Hypothalamus (tissue), 51 donors: ENCODE data around the gene SH3PXD2B.
"Not testable (repeated sequence)": the region's sequence is repeated elsewhere in the genome, so short reads cannot be mapped to it uniquely, and the experiment has no call there.

ENCODE experiments used
- DNase-seq, 51 donors: peaks; one replicate each; lab custom pipeline; 2025; lab: John Stamatoyannopoulos, UW

The SH3PXD2B gene

DNA sequence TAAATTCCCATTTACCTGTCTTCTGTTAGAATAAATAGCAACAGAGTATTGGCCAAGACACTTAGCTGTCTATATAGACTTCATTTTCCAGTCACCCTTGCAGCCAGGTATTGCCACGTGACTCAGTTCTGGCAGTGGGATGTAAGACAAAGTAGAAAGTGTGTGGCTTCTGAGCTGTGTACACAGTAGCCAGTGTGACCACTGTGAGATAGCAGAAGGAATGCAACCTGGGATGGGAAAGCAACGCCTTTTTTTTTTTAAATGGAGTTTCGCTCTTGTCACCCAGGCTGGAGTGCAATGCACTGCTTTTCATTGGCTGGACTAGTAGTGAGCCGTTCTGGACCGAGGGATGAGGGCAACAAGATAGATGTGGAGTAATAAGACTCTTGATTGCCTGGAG lies 106.2 kb downstream of the SH3PXD2B start:
- DNase-seq = no peak

GRCh38 chr5:172347496-172348052 lies 106.8 kb downstream of the SH3PXD2B start:
- DNase-seq = peak in 5 of 51 donors; percentile 8 to 54 (median 28)

DNA sequence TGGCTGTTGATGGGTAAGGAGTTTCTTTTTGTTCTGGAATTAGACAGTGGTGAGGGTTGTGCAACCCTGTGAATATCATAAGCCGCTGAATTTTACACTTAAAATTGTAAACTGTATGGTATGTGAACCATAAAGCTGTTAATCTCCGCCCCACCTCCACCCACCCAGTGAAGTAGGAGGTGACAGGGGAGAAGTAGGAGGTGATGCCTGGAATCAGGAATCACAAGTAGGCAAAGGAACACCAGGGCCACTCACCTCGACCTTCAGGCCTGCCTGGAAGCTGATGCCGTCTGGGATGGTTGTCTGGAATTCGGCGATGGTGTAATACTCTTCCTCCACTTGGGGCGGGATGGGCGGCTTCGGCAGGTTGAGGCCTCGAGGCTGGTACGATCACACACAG lies 108.4 kb downstream of the SH3PXD2B start:
- DNase-seq = no peak

DNA sequence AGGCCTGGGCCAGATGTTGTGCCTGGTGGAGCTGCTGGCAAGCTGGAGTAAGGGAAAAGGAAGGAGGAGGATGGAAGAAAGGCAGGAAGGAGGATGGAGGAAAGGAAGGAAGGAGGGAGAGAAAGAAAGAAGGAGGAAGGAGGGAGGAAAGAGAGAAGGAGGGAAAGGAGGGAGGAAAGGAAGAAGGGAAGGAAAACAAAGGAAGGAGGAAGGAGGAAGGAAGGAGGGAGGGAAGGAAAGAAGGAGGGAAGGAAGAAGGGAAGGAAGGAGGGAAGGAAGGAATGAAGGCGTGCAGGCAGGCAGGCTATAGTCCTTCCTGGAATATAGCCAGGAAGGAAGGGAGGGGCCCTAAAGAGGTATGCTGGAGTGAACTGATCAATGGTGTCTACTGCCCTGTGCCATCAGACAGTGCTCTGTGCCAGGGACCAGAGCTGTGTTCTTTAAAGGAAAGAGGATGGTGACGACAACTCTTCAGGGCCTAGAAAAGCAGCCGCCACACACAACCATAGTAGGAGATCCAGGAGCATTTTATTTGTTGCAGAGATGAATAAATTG lies 109.4 kb downstream of the SH3PXD2B start:
- no peak for DNase-seq

DNA sequence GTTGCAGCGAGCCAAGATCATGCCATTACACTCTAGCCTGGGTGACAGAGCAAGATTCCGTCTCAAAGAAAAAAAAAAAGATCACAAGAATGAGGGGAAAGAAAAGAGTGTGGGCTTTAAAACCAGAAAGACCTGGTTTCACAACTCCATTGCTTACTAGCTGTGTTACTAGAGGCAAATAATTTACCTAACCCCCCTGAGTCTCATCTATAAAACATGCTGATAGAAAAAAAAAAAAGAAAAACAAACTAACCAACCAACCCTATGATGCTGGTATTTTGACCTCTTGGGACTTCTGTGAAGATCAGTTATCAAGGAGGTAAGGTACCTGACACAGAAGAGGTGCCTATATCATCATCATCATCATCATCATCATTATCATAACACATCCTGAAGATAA lies 110.6 kb downstream of the SH3PXD2B start:
- no peak for DNase-seq

DNA sequence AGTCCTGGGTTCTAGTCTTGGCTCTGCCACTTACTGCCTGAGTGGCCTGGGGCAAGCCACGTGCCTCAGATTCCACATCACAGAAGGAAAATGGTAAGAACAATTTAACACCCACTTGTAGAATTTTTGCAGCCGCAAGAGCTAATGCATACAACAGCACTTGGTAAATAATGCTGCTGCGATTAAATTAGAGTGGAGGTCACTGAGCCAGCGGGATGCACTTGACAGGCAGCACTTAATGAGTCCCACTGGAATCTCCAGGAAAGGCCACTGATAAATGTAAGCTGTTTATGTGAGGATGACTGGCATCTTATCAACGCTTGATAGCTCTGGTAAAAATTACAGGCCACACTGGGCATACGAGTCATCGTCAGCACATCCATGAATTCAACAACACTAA lies 111.4 kb downstream of the SH3PXD2B start:
- no peak for DNase-seq

DNA sequence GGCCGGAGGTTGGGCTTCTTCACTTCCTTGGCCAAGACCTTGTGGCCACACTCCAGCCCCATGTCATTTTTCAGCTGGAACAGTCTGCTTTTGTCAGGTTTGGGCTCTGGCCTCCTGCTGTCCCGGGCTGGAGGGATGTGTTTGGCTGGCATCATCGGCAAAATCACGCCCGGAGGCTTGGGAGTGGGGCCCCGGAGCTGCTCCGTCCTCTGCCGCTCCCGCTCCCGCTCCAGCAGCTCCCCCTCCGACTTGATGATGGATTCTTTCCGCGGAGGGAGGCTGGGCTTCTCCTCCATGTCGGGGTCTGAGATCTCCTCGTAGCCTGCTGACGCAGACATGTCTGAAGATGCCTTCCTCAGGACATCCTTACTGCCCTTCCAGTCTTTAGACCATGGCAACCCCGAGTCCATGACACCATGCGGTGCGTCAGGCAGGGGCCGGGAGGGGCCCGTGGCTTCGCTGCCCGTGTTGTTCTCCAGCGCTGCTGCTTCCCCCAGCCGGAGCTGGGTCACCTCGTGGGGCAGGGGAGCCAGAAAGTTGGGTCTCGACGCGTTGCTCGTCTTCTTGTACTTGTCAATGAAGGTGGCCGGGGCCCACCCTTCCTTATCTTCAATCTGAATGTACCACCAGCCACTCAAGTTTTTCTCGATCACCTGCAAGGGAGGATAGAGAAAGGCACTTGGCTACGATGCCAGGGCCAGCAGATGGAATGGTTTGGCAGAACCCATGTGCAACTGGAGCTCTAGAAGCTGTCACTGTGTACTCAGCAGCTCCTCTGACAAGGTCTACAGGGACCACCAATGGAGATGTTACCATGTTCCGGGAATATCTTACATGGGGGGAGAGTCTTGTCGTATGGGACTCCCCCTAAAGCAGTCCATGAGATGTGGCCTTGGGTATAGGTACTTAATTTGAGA lies 114.8 kb downstream of the SH3PXD2B start:
- DNase-seq = no peak

GRCh38 chr5:172336676-172337285 lies 117.5 kb downstream of the SH3PXD2B start:
- no peak for DNase-seq

DNA sequence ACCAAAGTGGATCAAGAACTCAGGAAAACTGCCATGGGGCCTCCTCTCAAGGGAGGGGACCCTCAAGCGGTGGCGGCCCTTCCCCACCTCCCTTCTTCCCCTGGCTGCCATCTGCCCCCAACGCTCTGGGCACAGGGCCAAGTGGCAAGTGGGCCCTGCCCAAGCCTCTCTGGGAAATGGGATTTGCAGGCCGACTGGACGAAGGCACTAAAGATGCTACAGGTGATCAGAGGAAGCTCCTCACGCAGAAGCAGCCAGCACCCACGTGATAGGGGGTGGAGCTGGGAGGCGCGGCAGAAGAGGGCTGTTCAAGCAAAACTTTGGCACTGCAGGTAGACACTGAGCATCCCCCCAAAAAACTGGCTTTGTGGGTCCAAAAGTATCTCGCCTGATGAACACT lies 118.1 kb downstream of the SH3PXD2B start:
- no peak for DNase-seq

GRCh38 chr5:172335721-172336120 lies 118.6 kb downstream of the SH3PXD2B start:
- DNase-seq = no peak

DNA sequence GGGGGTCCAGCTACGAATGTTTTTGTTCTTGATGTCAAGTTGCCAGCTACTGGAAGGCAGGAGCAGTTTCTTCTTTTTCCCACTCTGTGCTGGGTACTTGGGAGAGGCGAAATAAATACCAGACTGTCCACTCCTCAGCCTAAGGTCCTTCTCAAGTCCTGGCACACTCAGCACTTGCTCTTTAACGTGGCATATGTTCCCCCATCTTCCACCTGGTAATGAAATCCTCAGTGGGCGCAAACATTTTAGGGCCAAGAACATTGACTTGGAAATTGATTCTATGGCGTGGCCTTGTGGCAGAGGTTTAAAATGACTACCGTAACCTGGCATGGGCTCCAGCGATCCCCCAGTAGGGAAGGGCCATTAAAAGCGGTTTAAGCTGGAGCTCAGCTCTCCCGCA lies 119.7 kb downstream of the SH3PXD2B start:
- no peak for DNase-seq

- DNase-seq = no peak
Measured at GRCh38 chr5:172334196-172334595, 120.1 kb downstream of the SH3PXD2B start.

- DNase-seq = not testable (repeated sequence)
Measured at GRCh38 chr5:172326901-172327300, 127.4 kb downstream of the SH3PXD2B start.

- DNase-seq = no peak
Measured at GRCh38 chr5:172325452-172325851, 128.9 kb downstream of the SH3PXD2B start.

- DNase-seq = no peak
Measured at GRCh38 chr5:172322028-172322965, 132.0 kb downstream of the SH3PXD2B start.

- DNase-seq = no peak
Measured at GRCh38 chr5:172321593-172321992, 132.7 kb downstream of the SH3PXD2B start.

- DNase-seq = no peak
Measured at GRCh38 chr5:172319708-172320441, 134.4 kb downstream of the SH3PXD2B start.

GRCh38 chr5:172315587-172316493 lies 138.5 kb downstream of the SH3PXD2B start:
- no peak for DNase-seq

GRCh38 chr5:172313915-172314314 lies 140.4 kb downstream of the SH3PXD2B start:
- DNase-seq = no peak
